GM18858 (cell line): Measurements from ENCODE around the gene SERTAD4.
"Not testable (repeated sequence)": the region's sequence is repeated elsewhere in the genome, so short reads cannot be mapped to it uniquely, and the experiment has no call there.

Experiments
- ATAC-seq: cut with Tn5 transposase; IDR thresholded peaks from one replicate; pipeline ENCODE4 v1.9.1; 2021; ENCODE audit not compliant: unreplicated experiment

SERTAD4 gene

GRCh38 chr1:210257698-210258529 is 25.3 kb downstream of the SERTAD4 start:
- no peak for ATAC-seq

- ATAC-seq, result no peak
Measured at GRCh38 chr1:210259561-210259960, 27.0 kb downstream of the SERTAD4 start.

GRCh38 chr1:210260096-210260495 is 27.5 kb downstream of the SERTAD4 start:
- ATAC-seq, result no peak

DNA sequence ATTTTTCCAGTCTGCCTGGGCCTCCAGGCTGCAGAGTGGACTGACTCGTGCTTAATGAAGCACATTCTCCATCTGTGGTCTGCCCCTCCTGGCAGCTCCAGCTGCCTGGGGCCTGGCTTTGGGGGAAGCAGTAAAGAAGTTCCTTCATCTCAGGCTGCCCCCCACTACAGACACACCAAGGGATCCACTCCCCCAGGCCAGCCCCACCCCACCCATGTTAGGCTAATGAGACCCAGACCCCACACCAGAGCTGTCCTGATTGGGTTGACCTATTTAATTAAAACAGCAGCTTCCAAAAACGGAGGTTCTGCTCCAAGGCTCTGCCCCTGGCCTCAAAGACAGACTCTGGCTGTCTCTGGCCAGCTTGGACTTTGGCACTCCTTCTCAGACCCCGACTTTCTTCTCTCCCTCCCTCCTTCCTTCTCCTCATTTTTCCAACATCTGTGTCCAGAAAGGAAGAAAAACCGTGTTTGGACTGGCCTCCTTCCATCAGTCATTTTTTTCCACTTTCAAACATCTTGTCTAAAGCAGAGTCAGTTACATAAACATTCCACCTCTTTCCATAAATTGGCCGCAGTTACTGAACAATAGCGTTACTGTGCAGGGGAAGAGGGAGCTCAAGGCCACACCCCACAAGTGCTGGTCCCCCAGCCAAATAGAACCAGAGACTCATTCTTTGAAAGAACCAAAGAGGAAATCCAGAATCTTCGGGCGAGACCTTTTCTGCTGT is 29.7 kb downstream of the SERTAD4 start:
- ATAC-seq, result no peak

DNA sequence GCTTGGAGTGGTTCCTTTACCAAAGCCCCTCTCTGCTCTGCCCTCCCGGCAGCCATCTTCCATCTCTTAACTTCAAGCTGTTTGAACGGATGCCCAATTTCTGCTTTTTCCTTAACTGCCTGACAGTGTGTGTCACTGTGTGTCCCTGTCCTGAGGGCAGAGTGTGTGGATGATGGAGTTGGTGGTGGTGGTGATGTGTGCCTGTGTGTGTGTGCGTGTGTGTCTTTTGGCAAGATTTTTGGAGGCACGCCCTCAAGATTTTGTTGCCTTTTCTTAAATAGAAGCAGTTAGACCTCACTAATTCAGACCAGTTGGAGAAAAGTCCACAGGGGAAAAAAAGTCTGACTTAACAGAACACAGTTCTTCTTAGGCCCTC is 30.3 kb downstream of the SERTAD4 start:
- no peak for ATAC-seq

GRCh38 chr1:210263963-210264362 is 31.4 kb downstream of the SERTAD4 start:
- ATAC-seq, result no peak

DNA sequence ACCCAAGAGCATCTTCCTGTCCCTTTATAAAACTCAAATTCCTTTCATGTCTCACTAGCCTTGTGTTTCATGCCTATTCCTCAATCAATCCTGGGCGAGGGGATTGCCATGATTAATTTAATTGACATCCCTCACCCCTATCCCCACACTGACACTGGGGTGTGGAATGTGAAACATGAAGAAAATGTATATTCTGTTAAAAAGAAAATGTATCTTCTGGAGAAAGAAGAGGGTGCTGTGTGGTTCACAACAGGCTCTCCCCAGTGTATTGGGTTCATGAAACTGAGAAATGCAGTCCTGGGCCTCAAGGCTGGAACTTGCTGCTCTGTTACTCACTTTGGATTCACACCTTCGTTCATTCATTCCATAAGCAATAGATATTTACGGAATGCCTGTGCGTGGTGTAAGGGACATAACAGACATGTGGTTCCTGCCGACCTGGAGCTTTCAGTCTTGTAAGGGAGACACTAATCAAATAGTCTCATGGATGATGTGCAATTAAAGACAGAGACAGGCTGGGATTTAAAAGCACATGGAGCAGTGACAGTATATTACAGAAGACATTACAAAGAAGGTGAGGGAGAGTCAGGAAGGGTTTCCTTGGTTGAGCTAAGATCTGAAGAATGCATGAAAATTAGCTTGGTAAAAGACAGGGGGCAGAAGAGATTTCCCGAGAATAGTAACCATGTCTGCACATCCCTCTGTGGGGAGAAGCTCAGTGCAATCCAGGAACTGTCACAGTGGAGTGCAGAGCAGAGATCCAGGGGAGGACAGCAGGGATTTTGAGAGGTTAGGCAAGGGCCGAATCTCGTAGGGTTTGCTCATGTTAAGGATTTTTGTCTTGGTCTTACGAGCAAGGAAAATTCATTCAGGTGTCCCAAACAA is 32.1 kb downstream of the SERTAD4 start:
- ATAC-seq, result no peak

DNA sequence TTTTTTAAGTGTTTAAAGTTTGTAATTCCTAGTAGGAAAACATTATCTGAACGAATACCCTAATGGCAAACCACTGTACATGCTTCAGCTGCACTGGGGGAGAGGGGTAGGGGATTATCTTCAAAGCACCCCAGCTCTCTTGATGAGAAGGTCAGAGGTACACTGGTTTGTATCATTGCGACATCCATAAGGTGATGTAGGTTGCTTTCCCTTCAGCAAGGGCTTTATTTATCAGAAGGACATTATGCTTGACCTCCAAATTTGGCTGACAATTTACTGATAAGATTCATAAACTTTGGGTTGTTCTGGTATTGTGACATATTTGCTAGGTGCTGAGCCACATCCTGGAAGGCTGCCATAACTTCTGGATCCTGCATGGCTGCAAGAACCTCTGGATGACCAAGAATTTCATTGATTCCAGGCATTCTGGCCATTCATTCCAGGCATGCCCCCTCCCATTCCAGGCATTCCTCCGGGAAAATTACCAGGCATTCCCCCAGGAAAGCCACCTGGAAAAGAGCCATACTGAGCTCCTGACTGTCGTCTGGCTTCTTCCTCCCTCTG is 32.9 kb downstream of the SERTAD4 start:
- not testable (repeated sequence) for ATAC-seq

- no peak for ATAC-seq
Measured at GRCh38 chr1:210269981-210270380, 37.4 kb downstream of the SERTAD4 start.

DNA sequence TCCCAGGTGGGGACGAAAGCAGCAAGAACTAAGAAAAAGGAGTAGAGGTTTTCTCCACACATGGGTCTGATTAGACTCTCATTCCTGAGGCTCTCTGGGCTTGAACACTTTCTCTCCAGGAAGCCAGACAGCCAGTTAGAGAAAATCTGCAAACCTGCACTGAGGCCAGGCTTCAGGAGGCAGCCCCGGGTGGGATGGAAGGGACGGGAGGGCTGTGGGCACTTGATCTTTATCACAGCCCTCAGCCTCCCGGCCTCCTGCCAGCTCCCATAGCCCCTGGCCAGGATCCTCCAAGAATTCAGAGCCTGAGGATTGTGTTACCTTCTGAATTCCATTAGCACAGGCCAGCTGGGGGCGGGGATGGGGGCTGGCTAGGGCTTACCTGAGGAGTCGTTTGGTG is 40.1 kb downstream of the SERTAD4 start:
- ATAC-seq, result no peak

GRCh38 chr1:210280221-210280620 is 47.6 kb downstream of the SERTAD4 start:
- ATAC-seq, result no peak

DNA sequence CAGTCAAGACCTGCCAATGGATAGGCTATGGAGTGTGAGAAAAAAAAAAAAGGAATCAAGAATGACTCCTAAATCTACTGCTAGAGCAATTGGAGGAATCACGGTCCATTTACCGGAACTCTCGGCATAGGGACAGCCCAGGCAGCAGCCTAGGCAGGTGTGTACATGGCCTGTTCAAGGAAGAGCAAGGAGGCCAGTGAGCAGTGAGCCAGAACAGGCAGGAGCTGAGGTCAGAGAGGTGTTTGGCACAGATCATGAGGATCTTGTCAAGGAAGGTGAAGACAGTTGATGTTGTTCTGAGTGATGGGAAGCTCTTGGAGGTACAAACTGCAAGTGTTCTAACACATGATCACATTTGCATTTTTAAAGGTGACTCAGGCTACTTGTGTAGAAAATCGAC is 55.5 kb downstream of the SERTAD4 start:
- no peak for ATAC-seq

DNA sequence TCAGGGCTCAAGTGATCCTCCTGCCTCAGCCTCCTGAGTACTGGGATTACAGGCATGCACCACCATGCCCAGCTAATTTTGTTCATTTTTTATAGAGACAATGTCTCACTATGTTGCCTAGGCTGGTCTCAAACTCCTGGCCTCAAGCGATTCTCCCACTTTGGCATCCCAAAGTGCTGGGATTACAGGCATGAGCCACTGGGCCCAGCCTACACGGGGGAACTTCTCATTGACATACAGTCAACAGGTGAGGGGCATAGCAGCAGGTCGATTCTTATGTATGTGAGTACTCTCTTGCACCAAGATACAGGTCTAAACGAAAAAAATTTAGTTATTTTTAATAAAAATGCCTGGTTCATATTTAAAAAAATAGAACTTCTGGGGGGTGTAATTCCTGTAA is 56.7 kb downstream of the SERTAD4 start:
- no peak for ATAC-seq

- no peak for ATAC-seq
Measured at GRCh38 chr1:210291081-210291764, 58.6 kb downstream of the SERTAD4 start.

DNA sequence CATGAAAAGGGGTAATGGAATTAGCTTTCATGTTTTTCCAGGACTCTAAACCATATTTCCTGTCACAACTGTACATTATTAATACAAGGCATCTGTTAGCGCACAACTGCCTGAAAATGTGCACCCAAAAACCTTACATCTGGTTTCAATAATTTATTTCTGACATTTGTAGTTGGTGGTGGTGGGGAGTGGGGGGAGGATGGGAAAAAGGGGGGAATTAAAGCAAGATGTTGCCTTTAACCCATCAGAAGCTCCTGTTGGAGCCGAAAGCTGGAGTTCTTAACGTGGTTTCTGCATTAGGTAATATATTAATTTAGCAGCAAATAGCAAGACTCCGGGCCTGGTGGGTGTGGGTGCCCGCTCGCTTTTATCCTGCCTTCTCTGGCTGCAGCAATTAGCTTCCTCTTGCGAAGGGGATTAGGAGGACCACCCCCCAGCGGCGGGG is 59.2 kb downstream of the SERTAD4 start:
- ATAC-seq, result no peak

DNA sequence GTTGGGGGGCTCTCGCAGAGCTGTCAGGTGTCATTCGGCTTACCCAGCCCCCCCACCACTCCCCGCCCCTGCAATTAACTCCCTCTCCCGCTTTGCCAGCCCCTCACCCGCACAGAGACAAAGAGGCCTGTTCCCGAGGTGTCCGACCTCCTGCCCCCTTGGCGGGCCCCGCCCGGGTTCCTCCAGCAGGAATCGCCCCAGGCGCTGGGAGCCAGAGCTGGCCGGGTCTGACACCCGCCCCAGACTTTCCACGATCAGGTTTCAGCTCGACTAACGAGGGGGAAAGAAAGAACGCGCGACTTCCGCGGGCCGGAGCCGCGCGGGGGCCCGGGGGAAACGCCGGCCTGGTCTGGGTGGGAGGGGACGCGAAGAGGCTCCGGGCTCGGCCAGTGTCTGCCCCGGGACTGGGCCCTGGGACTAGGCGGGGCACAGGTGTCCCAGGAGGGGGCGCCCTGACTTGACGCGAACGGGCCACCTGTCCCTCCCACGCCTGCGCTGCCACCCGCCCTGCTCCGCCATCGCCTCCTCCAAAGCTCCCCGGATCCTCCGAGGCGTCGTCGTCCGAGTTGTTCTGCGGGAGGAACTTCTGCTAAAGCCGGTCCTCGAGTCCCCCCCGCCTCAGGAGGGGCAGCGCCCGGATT is 59.8 kb downstream of the SERTAD4 start:
- ATAC-seq, result no peak

DNA sequence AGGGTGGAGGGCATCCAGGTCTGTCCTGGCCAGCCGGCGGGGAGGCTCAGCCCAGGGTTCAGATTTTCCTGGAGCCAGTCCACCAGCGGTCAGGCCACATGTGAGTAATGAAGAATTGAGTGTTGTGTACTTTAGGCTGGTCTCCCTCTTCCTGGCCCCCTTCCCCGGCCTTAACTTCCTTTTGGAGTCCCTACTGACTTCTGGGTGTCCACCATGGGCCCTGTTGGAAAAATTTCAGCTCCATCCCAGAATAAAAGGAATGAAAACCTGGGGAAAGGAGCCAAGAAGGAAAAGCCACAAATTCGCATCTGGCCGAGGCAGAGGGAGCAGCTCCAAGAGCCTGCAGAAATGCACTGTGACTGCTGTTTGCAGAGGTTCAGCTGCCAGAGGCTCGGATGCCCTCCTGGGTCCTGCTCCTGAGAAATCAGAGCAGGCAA is 60.6 kb downstream of the SERTAD4 start:
- ATAC-seq, result no peak

DNA sequence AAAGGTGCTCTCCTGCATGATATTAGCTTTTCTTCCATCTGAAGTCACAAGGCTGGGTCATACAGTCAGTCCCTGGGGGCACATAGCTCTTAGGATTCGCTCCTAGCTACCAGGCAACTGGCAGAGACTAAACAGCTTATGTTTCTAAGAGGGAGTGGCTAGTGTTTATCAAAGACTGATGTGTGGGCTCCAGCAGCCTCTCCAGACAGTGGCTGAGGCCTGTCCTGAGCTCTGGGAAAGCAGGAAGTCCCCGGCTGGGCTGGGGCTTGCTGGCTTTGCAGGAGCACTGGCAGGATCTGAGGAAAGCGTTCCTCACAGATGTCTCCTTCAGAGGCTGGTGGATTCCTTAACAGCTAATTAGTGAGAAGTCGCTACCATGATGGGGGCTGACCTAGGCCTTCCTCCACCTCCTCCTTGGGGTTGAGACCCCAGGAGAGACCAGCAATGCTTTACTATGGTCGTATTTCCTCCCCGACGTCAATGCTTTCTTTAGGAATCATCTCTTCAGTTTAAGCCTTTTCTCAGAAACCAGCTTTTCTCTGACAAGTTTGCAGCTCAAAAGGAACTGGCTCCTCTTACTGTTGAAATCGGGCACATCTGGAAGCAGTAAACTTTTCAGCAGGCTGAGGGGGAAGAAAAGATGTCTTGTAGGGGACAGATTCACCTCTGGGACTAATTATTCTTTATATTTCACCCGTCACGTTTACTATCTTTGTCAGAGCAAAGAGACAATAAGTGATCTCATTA is 62.6 kb downstream of the SERTAD4 start:
- no peak for ATAC-seq
